Measurements from ENCODE around the gene ATP5MC2.
"Not testable (repeated sequence)": the region's sequence is repeated elsewhere in the genome, so short reads cannot be mapped to it uniquely, and the experiment has no call there.

ATP5MC2 gene

GRCh38 chr12:53667080-53667479 is 8.8 kb downstream of the ATP5MC2 start:
- H3K9ac ChIP-seq (ENCODE audit: low read depth, low read length): no peak overlapping the region
- no peak overlapping the region for H3K27ac ChIP-seq (ENCODE audit: low read length)
- H3K27me3 ChIP-seq (ENCODE audit: insufficient read depth, low read length): no peaks in the 10 kb centered on the region
- H3K4me3 ChIP-seq (ENCODE audit: low read length): no peak overlapping the region
- no peaks in the 10 kb centered on the region for H3K4me1 ChIP-seq (ENCODE audit: insufficient read depth, low read length)
- no peaks in the 10 kb centered on the region for H3K9me3 ChIP-seq (ENCODE audit: insufficient read depth, low read depth, low read length)
- peaks cover 89% of the 10 kb centered on the region for H3K36me3 ChIP-seq (ENCODE audit: insufficient read depth, low read depth, low read length)

- peaks cover 70% of the 10 kb centered on the region for H3K36me3 ChIP-seq (ENCODE audit: insufficient read depth, low read depth, low read length)
- no peaks in the 10 kb centered on the region for H3K27me3 ChIP-seq (ENCODE audit: insufficient read depth, low read length)
- no peak overlapping the region for H3K9ac ChIP-seq (ENCODE audit: low read depth, low read length)
These were observed 10.9 kb downstream of the ATP5MC2 start for GRCh38 chr12:53664936-53665335.

GRCh38 chr12:53664191-53664590 is 11.7 kb downstream of the ATP5MC2 start:
- no peak overlapping the region for H3K4me3 ChIP-seq (ENCODE audit: low read length)
- peaks cover 62% of the 10 kb centered on the region for H3K36me3 ChIP-seq (ENCODE audit: insufficient read depth, low read depth, low read length)
- H3K9me3 ChIP-seq (ENCODE audit: insufficient read depth, low read depth, low read length): no peaks in the 10 kb centered on the region
- H3K27me3 ChIP-seq (ENCODE audit: insufficient read depth, low read length): no peaks in the 10 kb centered on the region
- no peak overlapping the region for H3K27ac ChIP-seq (ENCODE audit: low read length)
- no peak overlapping the region for H3K9ac ChIP-seq (ENCODE audit: low read depth, low read length)
- H3K4me1 ChIP-seq (ENCODE audit: insufficient read depth, low read length): peaks cover 7% of the 10 kb centered on the region; the same call in 1 of the 2 replicates

More at GRCh38 chr12:53664936-53665335, 10.9 kb downstream of the ATP5MC2 start:
- Histone ChIP-seq H3K9me3 (ENCODE audit: insufficient read depth, low read depth, low read length) (no peaks in the 10 kb centered on the region), H3K4me1 (ENCODE audit: insufficient read depth, low read length) (no peaks in the 10 kb centered on the region; the same call in 1 of the 2 replicates), H3K27ac (ENCODE audit: low read length) (no peak overlapping the region), H3K4me3 (ENCODE audit: low read length) (no peak overlapping the region)

- Histone ChIP-seq H3K27ac (ENCODE audit: low read length) (no peak overlapping the region), H3K4me3 (ENCODE audit: low read length) (no peak overlapping the region), H3K9me3 (ENCODE audit: insufficient read depth, low read depth, low read length) (no peaks in the 10 kb centered on the region), H3K4me1 (ENCODE audit: insufficient read depth, low read length) (peaks cover 18% of the 10 kb centered on the region; the same call in 1 of the 2 replicates), H3K9ac (ENCODE audit: low read depth, low read length) (peak overlapping the region; percentile 59; the same call in 1 of the 2 replicates), H3K36me3 (ENCODE audit: insufficient read depth, low read depth, low read length) (peaks cover 22% of the 10 kb centered on the region), H3K27me3 (ENCODE audit: insufficient read depth, low read length) (no peaks in the 10 kb centered on the region)
These were observed 15.8 kb downstream of the ATP5MC2 start for GRCh38 chr12:53660041-53660440.

- H3K27me3 ChIP-seq (ENCODE audit: insufficient read depth, low read length): no peaks in the 10 kb centered on the region
- H3K27ac ChIP-seq (ENCODE audit: low read length): no peak overlapping the region
- peak overlapping the region; percentile 59; the same call in 1 of the 2 replicates for H3K9ac ChIP-seq (ENCODE audit: low read depth, low read length)
- H3K36me3 ChIP-seq (ENCODE audit: insufficient read depth, low read depth, low read length): peaks cover 17% of the 10 kb centered on the region
- H3K4me3 ChIP-seq (ENCODE audit: low read length): no peak overlapping the region
- H3K9me3 ChIP-seq (ENCODE audit: insufficient read depth, low read depth, low read length): no peaks in the 10 kb centered on the region
- H3K4me1 ChIP-seq (ENCODE audit: insufficient read depth, low read length): peaks cover 18% of the 10 kb centered on the region; the same call in 1 of the 2 replicates
These were observed 16.3 kb downstream of the ATP5MC2 start for GRCh38 chr12:53659571-53659981.

- Histone ChIP-seq H3K4me1 (ENCODE audit: insufficient read depth, low read length) (peaks cover 18% of the 10 kb centered on the region; the same call in 1 of the 2 replicates), H3K9ac (ENCODE audit: low read depth, low read length) (peak overlapping the region; percentile 59; the same call in 1 of the 2 replicates), H3K9me3 (ENCODE audit: insufficient read depth, low read depth, low read length) (no peaks in the 10 kb centered on the region), H3K27me3 (ENCODE audit: insufficient read depth, low read length) (no peaks in the 10 kb centered on the region), H3K27ac (ENCODE audit: low read length) (peak overlapping the region; percentile 15), H3K4me3 (ENCODE audit: low read length) (no peak overlapping the region), H3K36me3 (ENCODE audit: insufficient read depth, low read depth, low read length) (peaks cover 13% of the 10 kb centered on the region)
These were observed 16.8 kb downstream of the ATP5MC2 start for GRCh38 chr12:53659011-53659551.

GRCh38 chr12:53657041-53657440 is 18.8 kb downstream of the ATP5MC2 start:
- Histone ChIP-seq H3K27ac (ENCODE audit: low read length) (no peak overlapping the region), H3K9ac (ENCODE audit: low read depth, low read length) (no peak overlapping the region), H3K27me3 (ENCODE audit: insufficient read depth, low read length) (no peaks in the 10 kb centered on the region), H3K4me1 (ENCODE audit: insufficient read depth, low read length) (peaks cover 18% of the 10 kb centered on the region; the same call in 1 of the 2 replicates), H3K9me3 (ENCODE audit: insufficient read depth, low read depth, low read length) (no peaks in the 10 kb centered on the region), H3K4me3 (ENCODE audit: low read length) (no peak overlapping the region), H3K36me3 (ENCODE audit: insufficient read depth, low read depth, low read length) (no peaks in the 10 kb centered on the region; the same call in 1 of the 2 replicates)

GRCh38 chr12:53653595-53653994 is 22.3 kb downstream of the ATP5MC2 start:
- Histone ChIP-seq H3K4me1 (ENCODE audit: insufficient read depth, low read length) (peaks cover 5% of the 10 kb centered on the region; the same call in 1 of the 2 replicates), H3K27me3 (ENCODE audit: insufficient read depth, low read length) (no peaks in the 10 kb centered on the region), H3K36me3 (ENCODE audit: insufficient read depth, low read depth, low read length) (no peaks in the 10 kb centered on the region), H3K27ac (ENCODE audit: low read length) (no peak overlapping the region), H3K9ac (ENCODE audit: low read depth, low read length) (no peak overlapping the region), H3K9me3 (ENCODE audit: insufficient read depth, low read depth, low read length) (no peaks in the 10 kb centered on the region), H3K4me3 (ENCODE audit: low read length) (no peak overlapping the region)

- H3K27ac ChIP-seq (ENCODE audit: low read length): no peak overlapping the region
- H3K9ac ChIP-seq (ENCODE audit: low read depth, low read length): no peak overlapping the region
- H3K27me3 ChIP-seq (ENCODE audit: insufficient read depth, low read length): no peaks in the 10 kb centered on the region
- no peaks in the 10 kb centered on the region for H3K4me1 ChIP-seq (ENCODE audit: insufficient read depth, low read length)
- H3K4me3 ChIP-seq (ENCODE audit: low read length): no peak overlapping the region
- H3K36me3 ChIP-seq (ENCODE audit: insufficient read depth, low read depth, low read length): no peaks in the 10 kb centered on the region
- H3K9me3 ChIP-seq (ENCODE audit: insufficient read depth, low read depth, low read length): no peaks in the 10 kb centered on the region
These were observed 23.5 kb downstream of the ATP5MC2 start for GRCh38 chr12:53652366-53652765.

GRCh38 chr12:53651737-53652136 is 24.1 kb downstream of the ATP5MC2 start:
- no peaks in the 10 kb centered on the region for H3K4me1 ChIP-seq (ENCODE audit: insufficient read depth, low read length)
- no peak overlapping the region for H3K9ac ChIP-seq (ENCODE audit: low read depth, low read length)
- H3K4me3 ChIP-seq (ENCODE audit: low read length): no peak overlapping the region
- no peaks in the 10 kb centered on the region for H3K9me3 ChIP-seq (ENCODE audit: insufficient read depth, low read depth, low read length)
- H3K36me3 ChIP-seq (ENCODE audit: insufficient read depth, low read depth, low read length): no peaks in the 10 kb centered on the region
- no peaks in the 10 kb centered on the region for H3K27me3 ChIP-seq (ENCODE audit: insufficient read depth, low read length)
- H3K27ac ChIP-seq (ENCODE audit: low read length): no peak overlapping the region

GRCh38 chr12:53646300-53646699 is 29.6 kb downstream of the ATP5MC2 start:
- H3K27ac ChIP-seq (ENCODE audit: low read length); H3K9me3 ChIP-seq (ENCODE audit: insufficient read depth, low read depth, low read length); H3K36me3 ChIP-seq (ENCODE audit: insufficient read depth, low read depth, low read length); H3K9ac ChIP-seq (ENCODE audit: low read depth, low read length); H3K4me1 ChIP-seq (ENCODE audit: insufficient read depth, low read length); H3K4me3 ChIP-seq (ENCODE audit: low read length); H3K27me3 ChIP-seq (ENCODE audit: insufficient read depth, low read length): not testable (repeated sequence)

- Histone ChIP-seq H3K4me3 (ENCODE audit: low read length) (no peak overlapping the region), H3K27ac (ENCODE audit: low read length) (no peak overlapping the region), H3K9ac (ENCODE audit: low read depth, low read length) (no peak overlapping the region), H3K9me3 (ENCODE audit: insufficient read depth, low read depth, low read length) (no peaks in the 10 kb centered on the region), H3K27me3 (ENCODE audit: insufficient read depth, low read length) (no peaks in the 10 kb centered on the region), H3K4me1 (ENCODE audit: insufficient read depth, low read length) (no peaks in the 10 kb centered on the region), H3K36me3 (ENCODE audit: insufficient read depth, low read depth, low read length) (no peaks in the 10 kb centered on the region)
These were observed 30.7 kb downstream of the ATP5MC2 start for GRCh38 chr12:53645165-53645564.

Data from iPS-20b (cell line).